ENCODE results near the gene PC.

Gene PC

GRCh38 chr11:66905631-66906030 is 52.6 kb downstream of the PC start:
- no peaks in the 10 kb centered on the region for H3K36me3 ChIP-seq (ENCODE audit: low read depth)
- H3K4me3 ChIP-seq (ENCODE audit: severe bottlenecking): peak overlapping the region; percentile 13
- H3K27me3 ChIP-seq (ENCODE audit: insufficient read depth, poor library complexity, severe bottlenecking): no peaks in the 10 kb centered on the region
- peaks cover 29% of the 10 kb centered on the region for H3K4me1 ChIP-seq (ENCODE audit: insufficient read depth, poor library complexity, severe bottlenecking)
- no peaks in the 10 kb centered on the region for H3K9me3 ChIP-seq (ENCODE audit: severe bottlenecking)
- DNase-seq (ENCODE audit: low spot score) (no peak), ATAC-seq (ENCODE audit: low read depth) (peak; percentile 15)
- TF ChIP-seq CTCF (IDR thresholded peaks at IDR 0.05; ENCODE audit: poor library complexity, severe bottlenecking): no peak
- peak overlapping the region; percentile 84 for H3K27ac ChIP-seq (ENCODE audit: poor library complexity, severe bottlenecking)

- DNase-seq (ENCODE audit: low spot score) (no peak), ATAC-seq (ENCODE audit: low read depth) (no peak)
- Histone ChIP-seq H3K4me3 (ENCODE audit: severe bottlenecking) (peak overlapping the region; percentile 13), H3K9me3 (ENCODE audit: severe bottlenecking) (no peaks in the 10 kb centered on the region), H3K27ac (ENCODE audit: poor library complexity, severe bottlenecking) (peak overlapping the region; percentile 84), H3K36me3 (ENCODE audit: low read depth) (no peaks in the 10 kb centered on the region), H3K27me3 (ENCODE audit: insufficient read depth, poor library complexity, severe bottlenecking) (no peaks in the 10 kb centered on the region), H3K4me1 (ENCODE audit: insufficient read depth, poor library complexity, severe bottlenecking) (peaks cover 29% of the 10 kb centered on the region)
- TF ChIP-seq CTCF (IDR thresholded peaks at IDR 0.05; ENCODE audit: poor library complexity, severe bottlenecking): no peak
Observed at GRCh38 chr11:66904981-66905521, 53.1 kb downstream of the PC start.

GRCh38 chr11:66904561-66904960 is 53.6 kb downstream of the PC start:
- TF ChIP-seq CTCF (IDR thresholded peaks at IDR 0.05; ENCODE audit: poor library complexity, severe bottlenecking): no peak
- no peaks in the 10 kb centered on the region for H3K9me3 ChIP-seq (ENCODE audit: severe bottlenecking)
- H3K4me3 ChIP-seq (ENCODE audit: severe bottlenecking): no peak overlapping the region
- no peaks in the 10 kb centered on the region for H3K36me3 ChIP-seq (ENCODE audit: low read depth)
- no peak for DNase-seq (ENCODE audit: low spot score)
- H3K27ac ChIP-seq (ENCODE audit: poor library complexity, severe bottlenecking): peak overlapping the region; percentile 84
- no peaks in the 10 kb centered on the region for H3K27me3 ChIP-seq (ENCODE audit: insufficient read depth, poor library complexity, severe bottlenecking)
- H3K4me1 ChIP-seq (ENCODE audit: insufficient read depth, poor library complexity, severe bottlenecking): peaks cover 29% of the 10 kb centered on the region
- no peak for ATAC-seq (ENCODE audit: low read depth)

GRCh38 chr11:66904055-66904454 is 54.1 kb downstream of the PC start:
- DNase-seq (ENCODE audit: low spot score): no peak
- no peak overlapping the region for H3K4me3 ChIP-seq (ENCODE audit: severe bottlenecking)
- peak overlapping the region; percentile 84 for H3K27ac ChIP-seq (ENCODE audit: poor library complexity, severe bottlenecking)
- TF ChIP-seq CTCF (IDR thresholded peaks at IDR 0.05; ENCODE audit: poor library complexity, severe bottlenecking): no peak
- no peaks in the 10 kb centered on the region for H3K27me3 ChIP-seq (ENCODE audit: insufficient read depth, poor library complexity, severe bottlenecking)
- peak; percentile 62 for ATAC-seq (ENCODE audit: low read depth)
- no peaks in the 10 kb centered on the region for H3K9me3 ChIP-seq (ENCODE audit: severe bottlenecking)
- no peaks in the 10 kb centered on the region for H3K36me3 ChIP-seq (ENCODE audit: low read depth)
- peaks cover 29% of the 10 kb centered on the region for H3K4me1 ChIP-seq (ENCODE audit: insufficient read depth, poor library complexity, severe bottlenecking)

GRCh38 chr11:66902486-66903177 is 55.6 kb downstream of the PC start:
- no peaks in the 10 kb centered on the region for H3K36me3 ChIP-seq (ENCODE audit: low read depth)
- ATAC-seq (ENCODE audit: low read depth): no peak
- no peak for DNase-seq (ENCODE audit: low spot score)
- TF ChIP-seq CTCF (IDR thresholded peaks at IDR 0.05; ENCODE audit: poor library complexity, severe bottlenecking): no peak
- no peaks in the 10 kb centered on the region for H3K27me3 ChIP-seq (ENCODE audit: insufficient read depth, poor library complexity, severe bottlenecking)
- no peak overlapping the region for H3K27ac ChIP-seq (ENCODE audit: poor library complexity, severe bottlenecking)
- H3K4me3 ChIP-seq (ENCODE audit: severe bottlenecking): no peak overlapping the region
- no peaks in the 10 kb centered on the region for H3K9me3 ChIP-seq (ENCODE audit: severe bottlenecking)
- H3K4me1 ChIP-seq (ENCODE audit: insufficient read depth, poor library complexity, severe bottlenecking): peaks cover 35% of the 10 kb centered on the region
